GM21526 (cell line): ENCODE results near the gene CEP68.
A peak's percentile ranks its signal among the peaks of the same experiment; 100 is the strongest.
"Not testable (repeated sequence)": the region's sequence is repeated elsewhere in the genome, so short reads cannot be mapped to it uniquely, and the experiment has no call there.

Source experiments
- ATAC-seq: cut with Tn5 transposase; IDR thresholded peaks from one replicate; pipeline ENCODE4 v1.9.1; 2021; ENCODE audit warnings: moderate library complexity; ENCODE audit not compliant: unreplicated experiment, low FRiP score

CEP68 gene

GRCh38 chr2:65125457-65125856 is 69.2 kb downstream of the CEP68 start:
- ATAC-seq, result not testable (repeated sequence)

DNA sequence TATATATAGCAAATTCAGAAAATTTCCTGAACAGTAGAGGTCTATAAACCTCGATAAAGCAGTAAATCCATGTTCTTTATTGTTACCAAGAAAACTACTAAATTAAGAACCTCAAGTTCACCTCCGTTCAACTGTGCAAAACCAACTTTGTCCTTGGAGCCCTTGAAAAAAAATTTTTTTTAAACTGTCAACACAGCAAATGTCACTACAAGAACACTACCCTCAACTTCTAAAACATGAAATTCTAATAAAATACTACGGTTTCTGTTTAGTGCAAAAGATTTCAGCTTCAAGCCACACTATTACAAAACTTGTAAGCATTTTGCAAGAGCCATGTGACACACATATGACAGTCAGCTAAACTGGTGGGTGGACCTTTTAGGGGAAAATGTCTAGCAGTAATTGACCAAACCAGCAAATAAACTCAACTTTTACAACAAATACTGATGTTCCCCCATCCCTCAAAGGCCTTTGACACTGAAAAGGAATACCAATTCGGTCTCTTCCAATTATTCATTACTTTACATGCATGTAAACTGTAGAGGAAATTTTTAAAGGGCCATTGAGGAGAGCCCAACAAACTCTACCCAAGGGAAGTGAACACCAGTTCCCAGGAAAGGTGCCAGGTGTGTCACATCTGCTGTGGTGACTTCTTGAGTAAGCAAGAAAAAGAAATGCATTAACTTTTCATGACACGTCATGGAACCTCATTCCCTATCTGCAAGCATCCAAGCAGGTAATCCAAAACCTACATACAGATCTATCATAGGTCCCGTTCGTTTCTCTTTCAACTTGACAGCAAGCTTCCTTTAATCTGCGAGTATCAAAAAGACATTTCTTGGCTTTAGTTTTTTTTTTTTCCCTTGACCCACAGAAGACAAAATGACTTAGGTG is 72.3 kb downstream of the CEP68 start:
- no peak for ATAC-seq

GRCh38 chr2:65129286-65129825 is 73.1 kb downstream of the CEP68 start:
- peak; percentile 14 for ATAC-seq

DNA sequence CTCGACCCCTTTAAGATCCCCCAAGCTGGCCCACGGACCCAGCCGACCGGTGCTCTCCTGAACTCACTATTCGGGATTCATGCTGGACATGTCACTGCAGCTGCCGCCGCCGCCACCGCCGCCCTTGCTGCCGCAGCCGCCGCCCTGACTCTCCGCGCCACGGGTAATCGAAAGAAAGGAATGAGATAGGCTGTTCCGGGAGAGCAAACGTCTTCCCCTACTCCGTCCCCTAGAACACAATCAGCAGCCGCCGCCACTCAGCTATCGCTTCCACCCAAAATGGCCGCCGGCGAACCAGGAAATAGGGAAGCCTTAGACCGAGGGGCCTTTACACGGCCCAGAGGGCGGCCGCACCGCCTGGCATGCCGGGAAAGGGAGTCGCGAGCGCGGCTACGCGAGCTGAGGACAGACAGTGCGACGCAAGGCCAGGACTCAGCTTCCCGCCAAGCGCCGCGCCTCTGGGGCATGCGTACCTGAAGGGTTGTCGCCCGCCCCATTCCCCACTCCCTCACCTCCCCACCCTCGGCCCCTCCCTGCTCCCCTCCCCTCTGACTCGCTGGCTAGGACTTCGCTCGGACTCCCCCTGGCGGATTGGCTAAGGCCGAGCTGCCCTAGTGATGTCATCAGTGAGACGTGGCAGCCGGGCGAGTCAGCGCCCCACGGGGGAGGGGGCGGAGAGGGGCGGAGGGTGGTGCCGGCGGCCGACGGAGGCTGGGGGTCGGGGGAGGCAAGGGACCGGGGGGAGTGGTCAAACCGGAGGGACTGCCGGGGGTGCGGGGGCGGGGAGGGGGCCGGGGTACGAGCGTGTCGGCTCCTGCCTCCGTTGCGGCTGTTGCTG is 73.8 kb downstream of the CEP68 start, which contains the start of gene RAB1A:
TSS of gene RAB1A (minus strand) at position 281 of the 838 bp plus-strand sequence. CDS start at position 90, 191 bp downstream.
- peak; percentile 95 for ATAC-seq

DNA sequence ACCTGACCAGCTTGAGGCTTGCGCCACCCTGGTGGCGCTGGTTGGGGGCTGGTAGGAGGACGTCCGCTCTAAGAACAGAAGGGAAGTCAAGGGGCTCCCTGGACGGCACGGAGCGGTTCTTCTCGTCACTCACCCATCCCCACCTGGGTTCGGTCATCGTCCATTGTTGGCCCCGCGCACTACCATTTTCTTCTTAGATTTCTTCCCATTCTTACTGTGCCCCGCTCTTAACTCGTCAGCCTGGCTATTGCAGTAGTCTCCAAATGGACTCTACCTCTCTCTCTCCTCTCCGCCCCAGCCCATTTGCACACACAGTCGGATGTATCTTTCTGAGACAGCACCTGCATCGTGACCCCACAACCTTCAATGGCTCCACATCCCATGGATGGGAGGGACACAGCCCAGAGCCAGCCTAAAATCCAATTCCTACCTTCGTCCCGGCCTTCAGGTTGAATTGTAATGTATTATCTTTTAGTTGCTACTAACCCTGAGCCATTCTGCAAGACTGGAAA is 74.5 kb downstream of the CEP68 start:
- peak; percentile 31 for ATAC-seq

DNA sequence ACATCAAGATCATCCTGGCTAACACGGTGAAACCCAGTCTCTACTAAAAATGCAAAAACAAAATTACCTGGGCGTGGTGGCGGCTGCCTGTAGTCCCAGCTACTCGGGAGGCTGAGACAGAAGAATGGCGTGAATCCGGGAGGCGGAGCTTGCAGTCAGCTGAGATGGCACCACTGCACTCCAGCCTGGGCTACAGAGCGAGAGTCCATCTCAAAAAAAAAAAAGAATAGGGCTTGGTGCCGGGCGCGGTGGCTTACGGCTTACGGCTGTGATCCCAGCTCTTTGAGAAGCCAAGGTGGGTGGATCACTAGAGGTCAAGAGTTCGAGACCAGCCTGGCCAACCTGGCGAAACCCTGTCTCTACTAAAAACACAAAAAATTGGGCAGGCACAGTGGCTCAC is 76.7 kb downstream of the CEP68 start:
- not testable (repeated sequence) for ATAC-seq

DNA sequence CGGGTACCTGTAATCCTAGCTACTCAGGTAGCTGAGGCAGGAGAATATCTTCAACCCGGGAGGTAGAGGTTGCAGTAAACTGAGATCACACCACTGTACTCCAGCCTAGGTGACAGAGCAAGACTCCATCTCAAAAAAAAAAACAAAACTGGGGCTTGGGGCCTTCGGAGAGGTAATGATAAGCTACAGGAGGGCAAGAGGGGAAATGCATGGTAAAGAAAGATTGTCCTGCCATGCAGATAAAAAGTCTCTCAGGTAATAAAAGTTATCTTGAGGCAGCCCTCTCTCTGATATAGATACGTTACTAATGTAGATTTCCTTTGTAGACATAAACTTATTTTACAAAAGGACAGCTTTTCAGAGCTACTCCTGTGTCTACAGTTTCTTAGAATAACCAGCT is 77.4 kb downstream of the CEP68 start:
- ATAC-seq, result no peak

DNA sequence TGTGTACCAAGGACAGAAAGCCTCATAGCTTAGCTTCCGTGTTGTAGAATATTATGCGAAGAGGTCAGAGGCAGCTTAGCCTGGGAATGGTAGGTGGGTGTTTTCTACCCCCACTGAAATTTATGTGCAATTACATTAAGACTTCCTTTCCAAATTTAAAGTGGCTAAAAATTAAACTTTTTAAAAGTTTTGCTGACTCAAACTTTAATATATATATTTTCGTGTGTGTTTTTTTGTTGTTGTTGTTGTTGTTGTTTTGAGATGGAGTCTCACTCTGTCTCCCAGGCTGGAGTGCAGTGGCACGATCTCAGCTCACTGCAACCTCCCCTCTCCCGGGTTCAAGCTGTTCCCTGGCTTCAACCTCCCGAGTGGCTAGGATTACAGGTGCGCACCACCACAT is 77.9 kb downstream of the CEP68 start:
- no peak for ATAC-seq

GRCh38 chr2:65136253-65136652 is 80.0 kb downstream of the CEP68 start:
- ATAC-seq, result no peak
